Measurements from ENCODE around the gene ADGRB3.

The ADGRB3 gene

DNA sequence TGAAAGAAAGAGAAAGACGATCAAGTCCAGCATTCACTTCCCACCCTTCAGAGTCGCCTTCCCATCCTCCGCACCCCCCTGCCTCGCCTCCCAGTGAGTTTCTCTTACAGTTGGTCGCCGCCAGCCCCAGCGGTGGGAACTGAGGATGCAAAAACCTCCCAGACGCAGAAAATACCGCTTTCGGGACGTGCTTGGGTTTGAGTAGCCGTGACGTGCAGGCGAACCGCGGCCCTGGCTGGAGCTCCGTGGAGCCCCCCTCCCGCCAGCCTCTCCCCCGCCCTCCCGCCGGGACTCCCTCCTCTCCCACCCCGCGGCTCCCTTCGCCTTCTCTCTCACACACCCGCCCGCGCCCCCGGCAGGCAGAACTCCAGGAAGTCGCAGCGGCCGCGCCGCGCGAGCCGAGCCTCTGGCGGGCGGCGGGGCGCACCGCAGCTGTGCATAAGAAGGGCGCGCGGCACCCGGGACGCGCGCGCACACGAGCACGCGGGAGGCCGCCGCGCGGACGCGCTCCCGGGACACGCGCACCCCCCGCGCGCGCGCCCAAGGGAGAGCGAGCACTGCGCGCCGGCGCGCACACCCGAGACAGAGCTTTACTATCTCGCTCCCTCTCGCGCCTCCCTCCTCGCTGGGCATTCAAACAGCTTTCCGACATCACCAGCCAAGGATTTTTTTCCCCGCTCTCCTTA is at the start of gene ADGRB3:
ADGRB3 (plus strand) TSS at position 557 of the 686 bp plus-strand sequence. CDS start 3,394 bp downstream, outside the sequence.
- DNase-seq = peak in 50 of 51 donors; percentile 62 to 99 (median 94)

DNA sequence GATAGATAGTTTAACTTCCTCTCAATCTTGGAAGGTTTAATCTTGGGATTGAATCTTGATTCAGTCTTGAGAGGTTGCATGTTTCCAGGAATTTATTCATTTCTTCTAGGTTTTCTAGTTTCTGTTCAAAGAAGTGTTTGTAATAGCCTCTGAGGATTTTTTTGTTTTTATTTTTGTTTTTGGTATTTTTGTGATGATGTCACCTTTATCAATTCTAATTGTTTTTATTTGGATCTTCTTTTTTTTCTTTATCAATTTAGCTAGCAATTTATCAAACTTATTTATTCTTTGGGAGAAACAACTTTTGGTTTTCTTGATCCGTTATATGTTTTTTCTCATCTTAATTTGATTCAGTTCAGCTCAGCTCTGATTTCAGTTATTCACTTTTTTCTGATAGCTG is 41.5 kb upstream of the ADGRB3 start:
- no peak for DNase-seq

DNA sequence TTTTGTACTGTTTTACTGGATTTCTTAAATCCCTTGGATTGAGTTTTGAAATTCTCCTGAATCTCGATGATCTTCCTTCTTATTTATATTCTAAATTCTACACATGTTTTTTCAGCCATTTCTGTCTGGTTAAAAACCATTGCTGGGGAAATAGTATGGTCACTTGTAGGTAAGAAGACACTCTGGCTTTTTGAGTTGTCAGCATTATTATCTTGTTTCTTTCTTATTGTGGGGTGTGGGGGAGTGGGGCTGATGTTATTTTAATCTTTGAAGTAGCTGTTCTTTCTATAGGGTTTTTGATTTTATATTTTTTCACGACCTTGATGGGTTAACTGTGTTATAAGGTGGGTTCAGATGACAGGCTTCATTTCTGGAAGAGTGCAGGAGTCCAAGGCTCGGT is 37.4 kb upstream of the ADGRB3 start:
- DNase-seq = no peak

DNA sequence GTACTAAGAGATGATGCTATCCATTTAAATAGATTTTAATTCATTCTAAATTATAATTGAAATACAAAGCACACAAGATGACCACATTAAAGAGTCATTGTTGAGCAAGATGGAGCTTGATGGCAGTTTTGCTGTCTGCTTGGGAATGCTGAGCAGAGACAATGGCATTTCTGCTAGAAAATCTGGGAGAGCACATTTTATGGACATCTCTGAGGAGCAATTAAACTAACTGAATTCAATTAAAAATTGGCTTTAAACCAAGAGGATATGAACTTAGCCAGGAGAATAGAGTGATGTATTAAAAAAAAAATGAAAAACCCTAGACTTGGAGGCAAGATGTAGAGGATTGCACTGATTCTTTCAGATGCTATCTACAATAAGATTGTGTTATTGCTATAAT is 19.1 kb upstream of the ADGRB3 start:
- DNase-seq = no peak

DNA sequence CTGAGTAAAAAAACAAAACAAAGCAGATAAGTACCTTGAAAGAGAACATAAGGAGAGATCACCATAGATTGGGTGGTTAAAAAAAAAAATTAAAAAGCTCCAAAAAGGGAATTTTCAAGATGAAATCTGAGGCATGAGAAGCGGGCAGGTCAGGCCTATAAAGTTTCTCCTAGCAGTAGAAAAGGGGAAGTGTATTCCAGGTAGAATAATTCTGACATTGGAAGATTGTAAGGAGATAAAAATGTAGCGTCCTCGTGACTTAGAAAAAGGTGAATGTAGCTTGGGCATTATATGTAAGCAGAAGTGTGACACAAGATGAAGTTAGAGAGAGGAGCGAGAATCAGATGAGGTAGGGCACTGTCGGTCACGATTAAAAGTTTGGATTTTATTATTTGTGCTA is 9.1 kb upstream of the ADGRB3 start:
- no peak for DNase-seq

DNA sequence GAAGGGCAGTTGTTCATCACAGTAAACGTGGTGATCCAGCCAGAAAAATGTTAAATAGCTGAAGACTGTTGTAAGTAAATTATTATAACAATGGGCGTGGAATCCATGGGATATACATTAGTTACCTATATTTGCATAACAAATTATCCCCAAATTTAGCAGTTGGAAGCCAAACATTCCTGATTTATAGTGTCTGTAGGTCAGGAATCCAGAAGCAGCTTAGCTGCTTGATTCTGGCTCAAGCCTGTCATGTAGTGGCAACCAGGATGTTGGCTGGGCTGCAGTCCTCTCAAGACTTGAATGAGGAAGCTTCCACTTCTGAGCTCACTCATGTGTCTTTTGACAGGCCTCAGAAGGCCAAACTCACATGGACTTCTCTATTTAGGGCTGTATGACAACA is 6.9 kb upstream of the ADGRB3 start:
- no peak for DNase-seq

DNA sequence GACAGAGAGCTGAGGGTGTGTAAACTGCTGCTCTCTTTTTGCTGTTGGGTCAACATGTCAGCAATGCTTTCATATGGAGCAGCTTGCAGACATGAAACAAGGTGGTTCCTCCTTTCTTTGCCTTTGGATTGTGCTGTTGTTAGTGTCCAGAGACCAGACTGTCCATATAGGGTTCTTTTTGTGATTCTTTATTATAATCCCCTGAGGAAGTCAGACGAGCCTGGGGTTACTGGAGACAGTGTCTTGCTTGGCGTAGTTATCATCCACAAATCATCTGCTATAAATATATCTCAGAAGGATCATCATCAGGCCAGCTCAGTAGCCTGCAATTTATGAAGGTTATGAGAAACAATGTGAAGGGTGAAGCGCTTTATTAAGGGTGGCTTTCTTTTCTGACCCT is 2.3 kb upstream of the ADGRB3 start:
- DNase-seq = peak in 1 of 51 donors; percentile 31

DNA sequence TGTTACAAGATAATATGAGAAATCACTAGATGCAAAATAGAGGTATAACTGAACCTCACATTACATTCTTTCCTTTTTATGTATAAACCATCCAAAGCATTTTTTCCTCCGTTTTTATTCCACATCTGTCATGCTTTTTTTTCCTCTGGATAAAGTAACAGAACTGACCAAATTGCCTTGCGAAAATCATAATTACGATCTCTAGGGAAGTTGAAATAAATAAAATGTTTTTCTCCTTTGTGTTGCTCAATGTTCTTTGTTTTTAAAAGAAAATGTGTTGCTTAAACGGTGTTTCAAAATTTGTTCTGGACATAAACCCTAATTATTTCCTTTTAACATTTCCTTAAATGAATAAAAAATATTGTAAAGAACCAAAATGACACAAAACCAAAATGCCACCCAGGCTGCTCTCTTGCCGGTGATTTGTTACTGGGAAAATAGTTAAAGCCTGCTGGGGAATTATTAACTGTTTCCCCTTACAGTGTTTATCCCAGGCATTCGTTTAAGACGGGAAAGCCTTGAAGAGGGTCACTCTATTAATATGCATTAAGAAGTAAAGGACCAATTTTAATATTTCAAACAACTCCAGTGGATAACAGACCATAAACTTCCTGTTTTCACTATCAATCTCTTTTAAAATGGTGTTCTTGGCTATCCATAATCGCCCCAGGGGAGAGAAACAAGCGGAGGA is 1.7 kb upstream of the ADGRB3 start:
- no peak for DNase-seq

DNA sequence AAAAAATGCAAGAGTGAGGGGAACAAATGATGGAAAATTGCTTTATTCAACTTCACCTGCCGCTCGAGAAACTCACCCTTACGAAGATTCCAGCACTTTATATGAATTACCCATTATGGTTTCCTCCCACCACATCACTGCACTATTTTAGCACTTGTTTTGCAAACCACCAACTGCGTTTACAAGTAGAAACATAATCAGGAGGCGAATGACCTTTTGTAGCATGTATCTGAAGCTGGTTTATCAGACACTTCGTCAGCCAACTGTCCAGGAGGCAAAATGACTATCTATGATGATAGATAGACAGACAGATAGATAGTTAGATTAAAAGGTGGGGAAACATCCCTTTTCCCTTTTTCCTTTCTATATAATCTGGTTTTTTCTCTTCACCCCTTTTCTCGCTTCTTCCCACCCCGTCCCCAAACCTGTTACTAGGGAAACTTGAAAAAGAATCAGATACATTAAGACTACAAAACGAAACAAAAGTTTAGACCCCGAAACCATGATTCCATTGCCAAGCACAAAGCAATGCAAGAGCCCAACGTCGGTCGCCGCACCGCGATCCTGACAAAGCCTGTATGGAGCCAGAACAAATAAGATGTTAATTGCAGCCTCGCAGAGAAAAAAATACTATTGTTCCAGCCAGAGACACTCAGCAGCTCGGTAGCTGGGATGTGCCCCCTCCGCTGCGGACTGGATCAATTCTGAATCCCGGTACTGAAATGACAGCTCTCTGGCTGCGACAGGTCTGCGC is 933 bp upstream of the ADGRB3 start:
- peak in 6 of 51 donors; percentile 54 to 81 (median 73) for DNase-seq

DNA sequence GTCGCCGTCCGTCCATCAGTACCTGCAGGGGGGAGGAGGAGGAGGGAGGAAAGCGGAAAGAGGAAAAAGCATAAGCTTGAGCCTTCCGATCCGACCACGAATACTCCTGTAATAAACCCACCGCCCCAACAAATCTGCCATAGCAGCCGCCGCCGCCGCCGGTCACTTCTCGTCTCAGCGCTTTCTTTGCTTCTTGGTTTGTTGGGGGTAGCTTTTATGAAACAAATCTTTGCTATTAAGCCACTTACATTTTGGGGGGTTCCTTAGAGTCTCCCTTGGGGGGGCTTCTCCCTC is 277 bp downstream of the ADGRB3 start:
- DNase-seq = peak in 1 of 51 donors; percentile 55

DNA sequence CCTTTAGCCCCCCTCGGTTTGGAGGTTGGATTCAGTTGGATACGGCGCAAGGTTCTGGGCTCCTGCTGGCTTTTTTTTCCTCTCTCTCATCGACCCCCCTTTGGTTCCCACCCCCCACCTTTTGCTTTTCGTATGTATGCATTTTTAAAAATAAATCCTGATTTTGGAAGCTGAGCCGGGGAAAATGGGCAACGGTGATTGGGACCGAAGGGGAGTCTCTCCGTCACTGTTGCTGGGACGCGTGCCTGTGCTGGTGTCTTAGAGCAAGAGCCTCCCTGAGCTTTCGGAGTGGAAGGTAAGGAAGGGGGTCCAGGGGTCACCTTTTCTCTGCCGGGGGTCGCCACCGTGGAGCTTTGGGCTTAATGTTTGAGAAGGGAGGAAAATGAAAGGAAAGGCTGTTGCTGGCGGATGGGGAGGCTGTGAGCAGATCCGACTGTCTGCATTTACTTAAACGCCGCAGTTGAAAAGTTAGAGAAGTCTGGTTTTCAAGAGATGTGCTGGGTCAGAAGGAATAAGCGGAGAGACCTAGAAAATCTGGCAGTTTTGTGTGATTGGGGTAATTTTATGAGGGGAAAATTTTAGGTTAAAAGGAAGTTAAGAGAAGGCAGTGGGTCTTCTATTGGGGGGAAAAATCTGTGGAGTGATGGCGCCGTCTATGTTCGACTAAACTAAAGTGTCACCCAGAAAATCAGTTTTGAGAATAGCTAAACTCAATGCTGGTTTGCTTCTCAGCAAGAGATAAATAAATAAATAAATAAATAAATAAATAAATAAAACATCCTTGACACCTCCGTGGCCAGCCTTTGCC is 828 bp downstream of the ADGRB3 start:
- DNase-seq = peak in 23 of 51 donors; percentile 24 to 93 (median 39)

DNA sequence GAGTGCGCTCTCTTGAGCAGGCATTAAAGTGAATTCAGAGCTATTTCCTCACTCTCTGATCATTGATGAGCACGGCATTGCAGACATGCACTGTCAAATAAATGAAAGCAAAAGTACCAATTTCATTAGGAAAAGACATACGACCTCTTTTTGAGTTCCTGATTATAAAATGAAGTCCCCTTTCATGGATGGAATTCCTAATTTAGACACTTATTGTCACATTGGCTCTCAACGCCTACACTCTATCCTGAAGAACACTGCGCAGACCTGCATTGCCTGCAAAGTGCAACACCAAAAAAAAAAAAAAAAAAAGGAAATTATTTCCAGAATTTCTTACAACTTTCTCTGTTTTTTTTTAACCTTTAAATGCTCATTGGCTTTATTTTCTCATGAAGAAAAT is 1.6 kb downstream of the ADGRB3 start:
- DNase-seq = no peak

DNA sequence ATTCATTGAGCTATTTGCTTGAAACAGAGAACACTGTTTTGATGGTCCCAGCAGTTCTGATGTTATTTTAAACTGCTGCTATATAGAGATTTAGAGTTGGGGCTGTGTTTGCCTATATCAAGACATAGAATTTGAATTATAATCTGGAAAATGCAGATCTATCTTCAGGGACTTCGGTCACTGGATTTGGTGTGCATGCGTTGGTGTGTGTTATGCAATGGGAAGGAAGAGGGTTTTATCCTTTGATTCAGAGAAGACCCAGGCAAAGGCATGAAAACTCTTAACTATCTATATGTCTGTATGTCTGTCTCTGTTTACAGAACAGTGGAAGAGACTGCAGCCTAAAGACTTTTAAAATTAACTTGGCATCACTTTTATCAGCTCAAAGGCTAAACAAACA is 2.0 kb downstream of the ADGRB3 start:
- peak in 1 of 51 donors; percentile 20 for DNase-seq

DNA sequence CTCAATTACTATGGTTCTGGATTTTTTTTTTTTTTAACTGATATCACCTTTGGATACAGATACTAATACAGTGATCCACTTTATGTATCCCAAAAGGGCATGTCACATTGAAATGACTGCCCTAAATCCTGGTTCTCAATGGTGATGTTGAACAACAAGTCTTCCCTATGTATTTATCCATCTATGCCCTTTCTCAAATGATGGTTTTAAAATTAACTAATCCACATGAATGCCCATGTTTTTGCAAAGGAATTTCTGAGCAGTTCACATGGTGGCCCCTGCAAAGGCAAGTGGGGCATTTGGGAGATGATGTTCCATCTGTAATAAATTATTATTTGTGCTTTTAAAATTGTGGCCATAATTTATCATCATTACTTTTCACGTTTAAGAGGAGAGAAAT is 2.7 kb downstream of the ADGRB3 start:
- no peak for DNase-seq

DNA sequence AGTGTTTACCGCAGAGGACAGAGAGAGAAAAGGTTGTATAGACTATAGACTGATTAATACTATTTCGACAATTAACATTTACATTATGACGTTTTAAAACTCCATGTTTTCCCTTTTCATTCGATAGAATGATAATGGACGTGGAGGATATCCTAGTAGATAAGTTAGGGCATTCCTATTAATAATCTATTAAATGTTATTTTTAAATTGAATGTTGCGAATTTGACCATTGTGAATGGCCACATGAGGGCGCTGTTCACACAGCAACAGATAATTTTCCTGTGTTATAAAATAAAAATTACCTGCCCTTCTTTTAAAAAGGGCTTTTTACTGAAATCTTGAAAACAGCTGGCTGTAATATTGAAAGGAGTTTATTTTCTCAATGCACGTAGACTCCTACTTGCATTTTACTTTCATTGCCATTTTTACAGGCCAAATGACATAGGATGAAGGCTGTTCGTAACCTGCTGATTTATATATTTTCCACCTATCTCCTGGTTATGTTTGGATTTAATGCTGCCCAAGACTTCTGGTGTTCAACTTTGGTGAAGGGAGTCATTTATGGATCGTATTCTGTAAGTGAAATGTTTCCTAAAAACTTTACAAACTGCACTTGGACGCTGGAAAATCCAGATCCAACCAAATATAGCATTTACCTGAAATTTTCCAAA is 3.3 kb downstream of the ADGRB3 start:
- peak in 15 of 51 donors; percentile 5 to 83 (median 32) for DNase-seq

DNA sequence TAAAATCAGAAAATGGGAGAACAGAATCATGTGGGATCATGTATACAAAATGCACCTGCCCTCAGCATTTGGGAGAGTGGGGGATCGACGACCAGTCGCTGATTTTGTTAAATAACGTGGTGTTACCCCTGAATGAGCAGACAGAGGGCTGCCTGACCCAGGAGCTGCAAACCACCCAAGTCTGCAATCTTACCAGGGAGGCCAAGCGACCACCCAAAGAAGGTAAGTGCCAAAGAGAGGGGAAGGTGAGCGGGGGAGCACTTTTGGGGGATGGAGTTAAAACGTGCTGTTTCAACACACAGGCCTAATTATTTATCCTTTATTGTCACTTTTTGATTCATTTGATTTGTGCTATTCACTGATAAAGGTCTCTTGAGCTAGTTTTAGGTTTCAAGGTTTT is 4.1 kb downstream of the ADGRB3 start:
- DNase-seq = peak in 3 of 51 donors; percentile 3 to 77 (median 31)

DNA sequence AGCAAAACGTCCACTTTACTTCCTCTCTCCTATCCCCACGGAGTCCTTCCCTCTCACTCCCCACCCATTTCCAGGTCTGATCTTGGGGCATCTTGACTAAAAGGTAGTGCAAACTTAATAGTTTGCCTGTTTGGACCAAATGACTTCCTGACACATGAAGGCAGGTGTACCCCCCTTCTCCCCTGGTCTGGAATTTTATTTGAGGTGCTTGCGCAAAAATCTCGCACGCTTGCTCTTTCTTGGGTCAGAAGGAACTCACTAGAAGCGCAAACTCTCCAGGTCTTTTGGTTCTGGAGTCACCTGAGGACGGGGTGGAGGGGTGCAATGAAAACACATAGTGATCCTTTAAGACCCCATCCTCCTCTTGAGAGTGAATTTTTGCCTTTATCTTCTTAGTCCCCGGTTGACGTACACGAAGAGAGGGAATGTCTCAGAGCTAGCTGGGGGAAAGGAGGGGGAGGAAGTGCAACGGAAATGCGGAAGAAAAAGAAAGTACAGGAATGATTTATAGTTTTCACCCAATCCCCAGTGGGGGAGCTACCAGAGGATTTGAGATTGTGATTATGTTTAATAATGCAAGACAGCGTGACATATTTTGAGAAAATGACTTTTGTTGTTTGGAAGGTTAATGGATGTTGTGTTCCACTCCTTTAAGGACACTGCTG is 4.9 kb downstream of the ADGRB3 start:
- peak in 4 of 51 donors; percentile 31 to 89 (median 70) for DNase-seq

DNA sequence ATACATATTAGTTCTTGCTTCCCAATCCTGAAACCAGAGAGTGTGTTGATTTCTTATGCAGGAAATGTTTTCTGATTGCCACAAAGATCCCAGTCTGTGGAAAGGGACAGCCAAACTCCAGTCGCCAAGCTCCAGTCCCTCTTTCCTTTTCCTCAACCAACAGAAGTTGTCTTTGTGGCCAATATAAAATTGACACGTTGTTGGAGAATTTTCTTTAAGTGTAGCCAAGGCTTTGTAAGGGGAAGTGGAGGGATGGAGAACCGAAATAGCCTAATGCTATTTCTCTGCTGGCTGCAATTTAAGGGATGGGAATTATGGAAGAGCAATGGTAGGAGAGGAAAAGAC is 5.4 kb downstream of the ADGRB3 start:
- peak in 2 of 51 donors; percentile 74 to 84 for DNase-seq

DNA sequence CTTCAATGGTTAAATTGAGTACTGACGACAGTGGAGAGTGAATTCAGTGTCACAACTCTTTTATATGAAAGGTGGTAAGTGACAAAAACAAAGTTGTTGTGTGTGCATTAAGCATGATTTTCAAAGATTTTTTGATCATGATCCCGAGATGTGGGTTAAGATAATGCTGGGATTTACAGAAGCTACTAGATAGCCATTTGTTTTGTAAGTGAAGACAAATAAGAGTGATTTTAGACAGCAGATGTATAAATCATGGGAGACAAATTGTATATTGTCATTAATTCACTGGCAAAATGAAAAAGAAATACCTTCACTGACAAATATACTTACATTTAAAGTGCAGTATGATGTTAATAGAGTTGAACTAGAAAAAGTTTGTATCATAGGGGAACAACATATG is 6.1 kb downstream of the ADGRB3 start:
- no peak for DNase-seq

DNA sequence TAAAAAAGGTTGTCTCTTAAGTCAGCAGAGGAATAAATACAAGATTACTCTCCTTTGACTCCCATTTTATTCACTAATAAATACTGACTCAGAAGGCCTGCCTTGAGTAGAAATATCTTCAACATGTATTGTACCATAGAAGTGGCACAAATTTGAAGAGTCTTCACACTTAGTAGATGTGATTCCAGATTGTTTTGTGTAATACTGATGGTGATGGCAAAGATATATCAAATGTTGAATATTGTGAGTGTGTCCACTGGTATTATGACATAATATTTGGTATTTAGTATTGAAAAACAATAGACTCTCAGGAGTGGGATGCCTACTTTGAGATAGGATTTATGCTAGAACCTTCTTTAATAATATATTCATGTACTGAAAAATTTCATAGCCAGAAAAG is 7.0 kb downstream of the ADGRB3 start:
- DNase-seq = no peak

DNA sequence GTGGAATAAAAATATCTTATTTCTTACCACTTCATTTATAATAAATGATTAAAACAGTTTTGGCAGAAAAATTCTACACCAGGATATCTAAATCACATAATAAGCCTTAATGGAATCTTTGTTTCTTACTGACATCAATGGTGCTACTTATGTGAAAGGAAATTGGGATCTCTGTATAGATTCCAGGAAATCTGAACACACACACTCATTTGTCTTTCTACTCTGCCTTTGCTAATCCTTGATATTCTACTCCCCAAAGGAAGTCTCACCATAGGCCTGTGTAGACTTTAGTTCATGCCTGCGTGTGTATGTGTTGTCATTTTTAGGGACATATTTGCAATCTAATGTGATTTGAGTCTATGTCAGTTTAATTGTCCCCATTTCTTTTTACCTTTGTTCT is 7.9 kb downstream of the ADGRB3 start:
- no peak for DNase-seq

Measured in hypothalamus (tissue), 51 donors.